ENCODE results near the gene SINHCAF.

- no peak for TF ChIP-seq CTCF (IDR thresholded peaks at IDR 0.05 in 4 of 5, conservative IDR thresholded peaks at IDR 0.05 in 1 of 5)
- TF ChIP-seq POLR2A (IDR thresholded peaks at IDR 0.05), result no peak
Measured at GRCh38 chr12:31277081-31277480, 48.9 kb downstream of the SINHCAF start.

All from gastrocnemius medialis (tissue), 4 donors.